Stimulated activated CD8-positive, alpha-beta memory T cell treated with anti-CD3 and anti-CD28 coated beads, Interleukin-7, amount 100 ng/mL, for 1 hour (primary cell): ENCODE measurements around the gene FGD4.

Experiments
- DNase-seq, 2 donors: peaks; one replicate each; pipeline ENCODE4 v3.0.0-alpha.2; 2020; ENCODE audit warnings: low read depth in 2 of 2

The FGD4 gene

DNA sequence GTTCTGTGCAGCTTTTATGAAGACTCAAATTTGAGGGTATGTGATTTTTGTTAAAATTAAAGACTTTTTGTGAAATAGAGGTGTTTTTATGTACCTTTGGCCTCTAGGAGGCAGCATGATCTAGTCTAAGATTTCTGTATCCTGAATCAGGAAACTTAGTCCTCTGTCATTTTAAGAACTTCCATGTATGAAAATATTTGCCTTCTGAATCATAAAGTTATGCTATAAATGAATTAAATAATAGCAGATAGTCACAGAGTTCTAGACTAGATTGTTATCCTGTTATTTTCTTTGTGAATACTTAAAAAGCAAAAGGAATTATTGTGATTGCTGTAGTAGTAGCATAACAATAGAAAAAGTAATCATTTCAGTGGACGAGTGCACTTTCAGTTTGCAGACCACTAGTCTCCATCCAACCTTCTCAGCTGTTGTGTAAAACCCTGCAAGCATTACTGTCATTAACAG, 56.3 kb downstream of the FGD4 start:
- no peak for DNase-seq

DNA sequence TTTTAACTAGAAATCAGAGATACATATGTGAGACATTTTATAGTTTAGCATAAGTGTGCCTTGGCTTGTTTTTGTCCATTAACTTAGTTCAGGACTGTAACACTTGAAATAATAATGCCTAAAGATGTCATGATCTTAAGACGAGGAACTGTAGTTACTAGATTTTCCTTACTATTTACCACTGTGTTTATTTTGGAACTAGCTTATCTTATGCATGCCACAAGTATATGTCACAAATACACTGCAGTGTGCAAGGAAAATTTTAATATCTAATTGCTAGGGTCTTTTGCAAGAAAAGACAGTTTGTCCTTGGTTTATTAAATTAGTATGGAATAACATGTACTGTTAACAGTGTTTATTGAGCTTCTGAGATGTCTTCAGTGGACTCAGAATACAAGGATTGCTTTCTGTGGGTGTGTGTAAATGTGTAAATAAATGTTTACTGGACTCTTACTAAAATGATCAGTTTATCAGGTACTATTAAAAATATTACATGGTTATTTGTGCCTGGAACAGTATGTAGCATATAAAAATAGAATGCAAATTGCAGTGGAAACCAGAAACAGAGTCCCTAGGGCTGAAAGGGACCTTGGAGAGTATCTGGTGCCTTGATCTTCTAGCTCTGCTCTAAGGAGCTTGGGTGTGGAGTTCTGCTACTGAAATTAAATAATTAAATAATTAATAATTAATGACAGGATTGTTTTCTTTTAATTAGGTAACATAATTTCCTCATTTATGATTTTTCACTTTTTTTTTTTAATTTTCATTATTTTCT, 58.1 kb downstream of the FGD4 start:
- no peak for DNase-seq

GRCh38 chr12:32460638-32461037, 61.3 kb downstream of the FGD4 start:
- DNase-seq = no peak

GRCh38 chr12:32462908-32463307, 63.5 kb downstream of the FGD4 start:
- no peak for DNase-seq

DNA sequence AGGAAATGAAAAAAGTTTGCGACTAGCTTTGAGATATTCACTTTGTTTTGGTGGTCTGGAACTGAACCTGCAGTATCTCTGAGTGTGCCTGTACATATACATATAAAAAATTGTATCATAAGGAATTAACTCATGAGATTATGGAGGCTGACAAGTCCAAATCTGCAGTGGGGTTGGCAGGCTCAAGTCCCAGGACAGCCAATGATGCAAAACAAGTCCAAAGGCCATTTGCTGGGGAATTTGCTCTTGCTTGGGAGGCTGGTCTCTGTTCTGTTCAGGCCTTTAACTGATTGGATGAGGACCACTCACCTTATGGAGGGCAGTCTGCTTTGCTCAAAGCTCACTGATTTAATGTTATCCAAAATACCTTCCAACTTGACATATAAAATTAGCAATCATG, 66.8 kb downstream of the FGD4 start:
- DNase-seq = no peak

GRCh38 chr12:32466986-32467711, 67.8 kb downstream of the FGD4 start:
- DNase-seq = no peak

- DNase-seq = no peak
Observed at GRCh38 chr12:32467959-32468863, 68.9 kb downstream of the FGD4 start.

GRCh38 chr12:32470936-32471470, 71.6 kb downstream of the FGD4 start:
- no peak for DNase-seq

- no peak for DNase-seq
Observed at GRCh38 chr12:32471591-32472001, 72.2 kb downstream of the FGD4 start.

- DNase-seq = no peak
Observed at GRCh38 chr12:32475724-32476123, 76.4 kb downstream of the FGD4 start.

GRCh38 chr12:32476446-32476845, 77.1 kb downstream of the FGD4 start:
- no peak for DNase-seq

DNA sequence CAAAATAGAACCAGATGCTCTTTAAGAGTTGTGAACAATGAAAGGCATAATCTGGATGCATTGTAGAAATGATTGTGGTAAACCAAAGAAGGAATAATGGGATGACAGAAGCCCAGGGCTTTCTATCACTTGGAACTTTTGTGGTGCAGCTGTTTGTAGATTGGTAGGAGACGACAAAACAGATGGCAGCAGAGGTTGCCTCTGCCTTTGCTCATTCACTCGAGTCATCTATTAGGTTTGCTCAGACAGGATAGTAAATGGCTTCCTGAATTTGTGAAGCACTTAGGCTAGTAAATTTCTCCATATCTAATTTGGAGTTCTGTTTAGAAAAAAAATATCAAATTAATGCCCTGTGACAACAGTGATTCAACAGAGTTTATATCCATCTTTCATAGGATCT, 78.4 kb downstream of the FGD4 start:
- DNase-seq = no peak

- no peak for DNase-seq
Observed at GRCh38 chr12:32478166-32478565, 78.8 kb downstream of the FGD4 start.

- no peak for DNase-seq
Observed at GRCh38 chr12:32478858-32479725, 79.7 kb downstream of the FGD4 start.

DNA sequence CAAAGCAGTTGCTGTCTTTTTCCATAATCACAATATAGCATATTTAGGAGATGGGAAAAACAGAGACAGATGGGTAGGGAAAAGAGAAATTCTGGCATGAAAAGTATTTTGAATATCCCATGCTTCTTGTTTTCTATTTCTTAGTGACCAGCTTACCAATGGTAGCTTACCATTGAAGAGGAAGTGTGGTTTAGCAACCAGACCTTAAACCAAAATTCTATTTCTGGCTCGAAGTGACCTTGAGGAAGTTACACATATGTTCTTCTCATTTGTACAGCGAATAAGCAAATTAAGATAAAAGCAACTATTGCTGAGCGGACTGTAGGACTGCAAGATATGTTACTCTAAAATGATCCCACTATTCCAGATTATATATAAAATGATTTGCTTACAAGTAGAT, 82.9 kb downstream of the FGD4 start:
- no peak for DNase-seq

DNA sequence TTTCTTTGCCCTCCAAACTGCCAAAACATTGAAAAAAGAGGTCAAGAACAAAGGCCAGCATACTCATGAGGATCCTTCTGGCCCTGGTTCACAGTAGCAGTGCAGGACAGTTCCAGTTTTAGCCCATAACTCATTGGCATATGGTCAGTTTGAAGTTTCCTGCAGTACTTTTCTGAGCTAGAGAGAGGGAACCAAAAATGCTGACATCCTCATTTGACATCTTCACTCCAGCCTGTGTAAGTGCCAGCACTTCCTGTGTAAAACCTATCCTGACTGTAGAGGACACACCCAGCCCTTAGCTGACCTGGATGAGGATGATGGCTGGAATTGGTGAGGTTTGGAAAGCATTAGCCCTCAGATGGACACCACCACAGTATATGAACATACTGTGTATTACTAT, 84.1 kb downstream of the FGD4 start:
- no peak for DNase-seq

DNA sequence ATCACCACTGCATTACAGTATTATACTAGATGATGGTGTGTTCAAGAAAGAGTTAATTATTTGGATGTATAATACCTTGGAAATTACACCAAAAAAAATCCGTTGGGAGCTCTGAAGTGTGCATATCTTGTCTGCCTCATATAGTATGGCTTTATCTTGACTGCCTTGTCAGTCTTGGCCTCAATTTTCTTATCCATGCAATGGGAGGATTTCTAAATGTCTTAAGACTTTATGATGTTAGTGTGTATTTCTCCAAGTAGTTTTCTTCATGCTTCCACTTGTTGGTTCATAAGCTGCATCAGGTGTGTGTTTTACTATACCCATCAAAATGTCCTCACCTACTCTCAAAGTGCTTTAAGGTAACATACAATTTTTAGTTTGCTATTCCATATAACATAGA, 84.6 kb downstream of the FGD4 start:
- no peak for DNase-seq

DNA sequence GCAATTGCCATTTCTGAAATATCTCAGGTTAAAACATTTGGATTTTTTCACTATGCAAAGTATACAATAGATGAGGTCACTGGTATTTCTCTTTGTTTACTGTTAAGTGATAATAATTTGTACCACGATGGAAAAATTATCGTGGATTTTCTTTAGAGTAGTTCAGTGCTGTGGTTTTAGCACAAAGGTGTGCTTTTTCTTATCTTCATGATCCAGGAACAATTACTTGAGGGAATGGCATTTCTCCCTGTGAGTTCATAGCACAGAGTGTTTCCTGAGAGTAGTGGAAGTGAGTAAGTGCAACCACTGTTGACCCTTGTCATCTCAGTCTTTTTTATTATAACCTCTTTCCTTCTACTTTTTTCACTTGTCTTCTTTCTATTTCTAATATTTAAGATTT, 86.8 kb downstream of the FGD4 start:
- no peak for DNase-seq

- no peak for DNase-seq
Observed at GRCh38 chr12:32488132-32488531, 88.8 kb downstream of the FGD4 start.

DNA sequence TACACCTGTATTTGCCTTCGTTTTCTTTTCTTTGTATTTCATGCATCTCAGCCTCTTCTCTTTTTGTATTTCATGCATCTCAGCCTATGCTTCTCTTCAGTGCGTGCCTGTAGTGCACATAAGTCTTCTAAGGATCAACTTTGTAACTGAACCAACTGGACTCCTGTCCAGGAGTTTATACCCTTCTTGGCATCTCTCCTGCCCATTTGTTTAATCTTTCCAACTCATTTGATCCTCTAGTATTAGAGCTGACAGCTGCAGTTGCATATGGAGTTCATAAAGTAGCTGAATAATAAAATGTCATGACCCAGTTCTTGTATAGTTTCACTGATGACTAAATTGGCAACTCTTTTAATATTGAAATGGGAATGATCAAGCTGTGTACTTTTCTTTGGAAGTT, 89.7 kb downstream of the FGD4 start:
- no peak for DNase-seq

DNA sequence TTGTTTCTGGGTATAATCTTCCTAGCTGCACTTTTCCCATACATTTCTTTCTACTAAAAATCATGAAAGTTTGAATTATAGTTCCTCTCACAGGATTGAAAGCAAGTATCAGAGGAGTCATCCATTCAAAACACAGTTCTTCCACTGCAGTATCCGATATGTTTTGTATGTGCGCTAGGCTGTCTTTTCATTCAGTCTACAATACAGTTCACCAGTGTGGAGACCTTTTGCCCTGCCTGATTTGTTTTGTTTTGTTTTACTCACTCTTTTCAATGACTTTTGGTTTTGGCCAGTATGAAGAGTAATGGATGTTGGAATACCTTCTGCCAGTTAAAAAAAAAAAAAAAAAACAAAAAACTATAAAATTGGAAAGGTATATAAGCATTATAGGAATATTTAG, 91.4 kb downstream of the FGD4 start:
- DNase-seq = no peak
